ENCODE measurements around the gene AFDN. TPM values are rescaled to one million over a fixed set of nuclear protein-coding genes. Genes with fewer than 3 reads are reported as not detected.

Gene AFDN
- total and polyA plus RNA-seq, 2 of the 8 experiments (the other 6 are each of a cell fraction or from before 2014, with no cell fraction given), result 53.4 to 192 TPM

GRCh38 chr6:167793421-167793820, 33.3 kb upstream of the AFDN start:
- H3K23ac ChIP-seq (ENCODE audit: insufficient read length), result no peak overlapping the region

More at GRCh38 chr6:167793421-167793820, 33.3 kb upstream of the AFDN start:
- H3K27me3 ChIP-seq (replicated peaks in 1 of 4; ENCODE audit: control insufficient read depth in 3 of 4, extremely low read depth in 1 of 4, insufficient read depth in 3 of 4, low read length in 3 of 4), result no peaks in the 10 kb centered on the region; a peak in 2 of 7 replicates
- CTCF ChIA-PET (ENCODE audit: partially characterized antibody), result no interaction called here
- TF ChIP-seq TAF7 (optimal IDR thresholded peaks at IDR 0.05; ENCODE audit: borderline replicate concordance, low read depth, low read length) (no peak), ZNF274 (IDR thresholded peaks at IDR 0.05; ENCODE audit: borderline replicate concordance, extremely low read depth, low read length) (no peak), USF2 (IDR thresholded peaks at IDR 0.05; ENCODE audit: low read length) (no peak), RAD21 (IDR thresholded peaks at IDR 0.05 in 1 of 2, conservative IDR thresholded peaks at IDR 0.05 in 1 of 2; ENCODE audit: low read depth in 2 of 2, low read length in 2 of 2) (no peak), CBX5 (IDR thresholded peaks at IDR 0.05; ENCODE audit: low read depth, low read length) (no peak), SAP30 (IDR thresholded peaks at IDR 0.05; ENCODE audit: insufficient read depth, insufficient replicate concordance, low read length) (no peak), JUND (IDR thresholded peaks at IDR 0.05; ENCODE audit: low read length) (no peak), NANOG (IDR thresholded peaks at IDR 0.05; ENCODE audit: insufficient read depth, low read depth, low read length, poor library complexity, severe bottlenecking) (no peak), SUZ12 (IDR thresholded peaks at IDR 0.05; ENCODE audit: low read length) (no peak)
- no peak overlapping the region for H3K4me3 ChIP-seq (ENCODE audit: extremely low read depth in 1 of 4, insufficient read depth in 2 of 4, low read depth in 3 of 4, low read length in 4 of 4)
- no peak overlapping the region for H4K8ac ChIP-seq (ENCODE audit: extremely low read depth, insufficient read depth, low read length)
- no peak overlapping the region for H3K27ac ChIP-seq (ENCODE audit: low read depth, low read length)
- no peak for FAIRE-seq
- no peak overlapping the region for H3K14ac ChIP-seq (ENCODE audit: insufficient read length)
- WGBS, 2 experiments (ENCODE audit: extremely low coverage in 1 of 2, insufficient coverage in 1 of 2, insufficient read length in 1 of 2, insufficient replicate concordance in 2 of 2, low coverage in 1 of 2, low lambda C conversion rate in 2 of 2, missing lambda C conversion rate in 1 of 2), result 71% methylated on average over 9 of the region's 9 CpGs; no CpG with 5 or more reads in 1 of the 2 experiments
- POLR2A ChIA-PET (ENCODE audit: partially characterized antibody), result no interaction called here
- no peak overlapping the region for H2BK5ac ChIP-seq (ENCODE audit: low read depth, low read length)
- no peak overlapping the region for H2BK12ac ChIP-seq (ENCODE audit: low read depth, low read length)
- no peak overlapping the region for H2BK20ac ChIP-seq (ENCODE audit: low read length)
- no peaks in the 10 kb centered on the region for H3K9me3 ChIP-seq (ENCODE audit: insufficient read depth in 2 of 2, low read depth in 1 of 2, low read length in 1 of 2)
- H3K79me1 ChIP-seq (ENCODE audit: low read depth, low read length), result no peaks in the 10 kb centered on the region
- H4K5ac ChIP-seq (ENCODE audit: insufficient read length, low read depth, low read length), result no peak overlapping the region
- H4K91ac ChIP-seq (replicated peaks; ENCODE audit: insufficient read length, low read length), result no peak overlapping the region
- no peak overlapping the region for H2BK120ac ChIP-seq (replicated peaks; ENCODE audit: low read depth, low read length)
- no peak overlapping the region for H3K18ac ChIP-seq (ENCODE audit: extremely low read depth, low read length)
- no peak for DNase-seq (ENCODE audit: low read depth in 1 of 2, low spot score in 2 of 2)
- no peaks in the 10 kb centered on the region for H3K36me3 ChIP-seq (ENCODE audit: control insufficient read depth in 2 of 4, insufficient read depth in 4 of 4, low read length in 3 of 4)
- H4K20me1 ChIP-seq (replicated peaks in 1 of 2; ENCODE audit: control insufficient read depth in 1 of 2, insufficient read depth in 2 of 2, low read length in 2 of 2), result no peaks in the 10 kb centered on the region
- H3K79me2 ChIP-seq (ENCODE audit: control insufficient read depth in 1 of 2, insufficient read depth in 2 of 2, low read length in 2 of 2), result no peaks in the 10 kb centered on the region
- H3K56ac ChIP-seq (replicated peaks; ENCODE audit: insufficient read length, low read depth, low read length), result no peak overlapping the region
- no peak overlapping the region for H3K4me2 ChIP-seq (ENCODE audit: insufficient read depth in 1 of 2, low read depth in 2 of 2, low read length in 2 of 2)
- peaks cover 7% of the 10 kb centered on the region; the same call in 1 of the 2 replicates for H3K23me2 ChIP-seq (ENCODE audit: low read depth, low read length)
- H2AFZ ChIP-seq (ENCODE audit: low read length), result no peak overlapping the region
- no peak overlapping the region for H2BK15ac ChIP-seq (ENCODE audit: low read length)
- H2AK5ac ChIP-seq (ENCODE audit: low read depth, low read length), result no peak overlapping the region
- peaks cover 0 to 8% (median 3%) of the 10 kb centered on the region in 4 experiments; a peak in 3 of 7 replicates for H3K4me1 ChIP-seq (replicated peaks in 1 of 4; ENCODE audit: control insufficient read depth in 3 of 4, insufficient read depth in 4 of 4, low read length in 3 of 4)
- no peak overlapping the region for H3K9ac ChIP-seq (replicated peaks in 1 of 4; ENCODE audit: extremely low read depth in 1 of 4, low read depth in 3 of 4, low read length in 3 of 4)
- H3K4ac ChIP-seq (replicated peaks; ENCODE audit: insufficient read length, low read depth, low read length), result no peak overlapping the region

Data from H1 (cell line).